DND-41 (cell line): ENCODE data around the gene PPP1R3D.

Experiments used
- EZH2 ChIP-seq: IDR thresholded peaks from 3 replicates; pipeline ENCODE4 v1.6.1; 2012; ENCODE audit warnings: borderline replicate concordance, low read depth, mild to moderate bottlenecking, moderate library complexity, low read length, inconsistent platforms; ENCODE audit not compliant: severe bottlenecking
- TF ChIP-seq, protein P1 (sequence below): IDR thresholded peaks from 2 replicates; pipeline ENCODE4 v1.5.1; 2012; ENCODE audit warnings: borderline replicate concordance, low read length, moderate library complexity, mild to moderate bottlenecking; ENCODE audit not compliant: poor library complexity, severe bottlenecking; ENCODE audit errors: extremely low read depth

DNA sequence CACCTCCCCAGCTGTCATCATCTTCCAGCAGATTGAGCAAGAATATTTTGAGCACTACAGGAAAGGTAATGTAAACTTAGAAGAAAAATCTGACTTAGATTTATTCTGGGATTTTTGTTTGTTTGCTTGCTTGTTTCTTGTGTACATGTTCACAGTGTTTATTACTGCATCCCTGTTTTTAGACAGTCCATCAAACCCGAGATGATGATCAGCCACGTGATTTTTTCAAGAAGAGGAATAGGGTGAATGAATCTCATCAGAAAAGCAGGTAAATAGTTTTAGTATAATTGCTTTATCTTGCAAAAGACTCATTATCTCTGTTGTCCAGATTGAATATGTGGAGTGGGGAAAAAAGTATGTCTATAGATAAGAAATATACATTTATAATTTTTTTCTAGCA is 2.1 kb upstream of the PPP1R3D start:
- TF ChIP-seq, protein P1, sequence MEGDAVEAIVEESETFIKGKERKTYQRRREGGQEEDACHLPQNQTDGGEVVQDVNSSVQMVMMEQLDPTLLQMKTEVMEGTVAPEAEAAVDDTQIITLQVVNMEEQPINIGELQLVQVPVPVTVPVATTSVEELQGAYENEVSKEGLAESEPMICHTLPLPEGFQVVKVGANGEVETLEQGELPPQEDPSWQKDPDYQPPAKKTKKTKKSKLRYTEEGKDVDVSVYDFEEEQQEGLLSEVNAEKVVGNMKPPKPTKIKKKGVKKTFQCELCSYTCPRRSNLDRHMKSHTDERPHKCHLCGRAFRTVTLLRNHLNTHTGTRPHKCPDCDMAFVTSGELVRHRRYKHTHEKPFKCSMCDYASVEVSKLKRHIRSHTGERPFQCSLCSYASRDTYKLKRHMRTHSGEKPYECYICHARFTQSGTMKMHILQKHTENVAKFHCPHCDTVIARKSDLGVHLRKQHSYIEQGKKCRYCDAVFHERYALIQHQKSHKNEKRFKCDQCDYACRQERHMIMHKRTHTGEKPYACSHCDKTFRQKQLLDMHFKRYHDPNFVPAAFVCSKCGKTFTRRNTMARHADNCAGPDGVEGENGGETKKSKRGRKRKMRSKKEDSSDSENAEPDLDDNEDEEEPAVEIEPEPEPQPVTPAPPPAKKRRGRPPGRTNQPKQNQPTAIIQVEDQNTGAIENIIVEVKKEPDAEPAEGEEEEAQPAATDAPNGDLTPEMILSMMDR = no peak
- no peak for TF ChIP-seq EZH2
